Trophoblast cell (in vitro differentiated cells and primary cell): Measurements from ENCODE around the gene NFX1.

Experiments used
- DNase-seq, 2 donors: peaks; one replicate each; pipeline ENCODE4 v3.0.0-alpha.2; 2016
- H2AFZ ChIP-seq: 2 replicates; pipeline ENCODE4 v1.6.1; 2013; ENCODE audit warnings: low read length, moderate library complexity, mild to moderate bottlenecking; ENCODE audit not compliant: insufficient read depth, poor library complexity
- H2AK5ac ChIP-seq: 2 replicates; pipeline ENCODE4 v1.6.1; 2013; ENCODE audit warnings: mild to moderate bottlenecking, low read length
- H2BK120ac ChIP-seq: 2 replicates; pipeline ENCODE4 v1.6.1; 2013; ENCODE audit warnings: low read length, mild to moderate bottlenecking, moderate library complexity; ENCODE audit not compliant: insufficient read depth, poor library complexity
- H2BK12ac ChIP-seq: 2 replicates; pipeline ENCODE4 v1.6.1; 2013; ENCODE audit warnings: mild to moderate bottlenecking, low read length, moderate library complexity
- H2BK5ac ChIP-seq: 2 replicates; pipeline ENCODE4 v1.6.1; 2013; ENCODE audit warnings: low read length, low read depth, moderate library complexity, mild to moderate bottlenecking; ENCODE audit not compliant: poor library complexity
- H3K14ac ChIP-seq: 2 replicates; pipeline ENCODE4 v1.6.1; 2013; ENCODE audit warnings: mild to moderate bottlenecking, low read length
- H3K18ac ChIP-seq: 2 replicates; pipeline ENCODE4 v1.6.1; 2013; ENCODE audit warnings: mild to moderate bottlenecking, low read length
- H3K23ac ChIP-seq: 2 replicates; pipeline ENCODE4 v1.6.1; 2013; ENCODE audit warnings: low read length
- H3K27ac ChIP-seq: 2 replicates; pipeline ENCODE4 v1.5.1; 2013; ENCODE audit warnings: low read depth, mild to moderate bottlenecking, inconsistent platforms, low read length, moderate library complexity
- H3K27me3 ChIP-seq: 2 replicates; pipeline ENCODE4 v1.6.1; 2013; ENCODE audit warnings: inconsistent platforms, mild to moderate bottlenecking, low read length, moderate library complexity; ENCODE audit not compliant: insufficient read depth
- H3K36me3 ChIP-seq, 2 experiments: 1 replicate in 1 of 2; 2 replicates in 1 of 2; pipeline ENCODE4 v1.6.1; 2013; ENCODE audit warnings: low read length in 2 of 2, mild to moderate bottlenecking in 2 of 2, moderate library complexity in 1 of 2; ENCODE audit not compliant: insufficient read depth in 2 of 2, control insufficient read depth in 1 of 2
- H3K4ac ChIP-seq: 2 replicates; pipeline ENCODE4 v1.6.1; 2013; ENCODE audit warnings: low read depth, mild to moderate bottlenecking, low read length, moderate library complexity
- H3K4me1 ChIP-seq, 2 experiments: 1 replicate in 1 of 2; 2 replicates in 1 of 2; pipeline ENCODE4 v1.6.1; 2013; ENCODE audit warnings: low read length in 2 of 2, mild to moderate bottlenecking in 2 of 2, moderate library complexity in 1 of 2; ENCODE audit not compliant: insufficient read depth in 2 of 2, control insufficient read depth in 1 of 2
- H3K4me2 ChIP-seq: 2 replicates; pipeline ENCODE4 v1.6.1; 2013; ENCODE audit warnings: inconsistent platforms, mild to moderate bottlenecking, low read length, moderate library complexity
- H3K4me3 ChIP-seq: 2 replicates; pipeline ENCODE4 v1.5.1; 2013; ENCODE audit warnings: mild to moderate bottlenecking, low read depth, low read length, inconsistent platforms
- H3K79me1 ChIP-seq: one replicate; pipeline ENCODE4 v1.6.1; 2013; ENCODE audit warnings: low read length
- H3K79me2 ChIP-seq: 2 replicates; pipeline ENCODE4 v1.6.1; 2013; ENCODE audit warnings: low read length, mild to moderate bottlenecking; ENCODE audit not compliant: control insufficient read depth, insufficient read depth, poor library complexity
- H3K9ac ChIP-seq: 2 replicates; pipeline ENCODE4 v1.6.1; 2013; ENCODE audit warnings: mild to moderate bottlenecking, low read length
- H3K9me3 ChIP-seq: 2 replicates; pipeline ENCODE4 v1.6.1; 2013; ENCODE audit warnings: low read depth, mild to moderate bottlenecking, control low read depth, inconsistent platforms, low read length; ENCODE audit not compliant: insufficient read depth
- H4K12ac ChIP-seq: 2 replicates; pipeline ENCODE4 v1.6.1; 2013; ENCODE audit warnings: low read depth, mild to moderate bottlenecking, low read length, moderate library complexity
- H4K8ac ChIP-seq: 2 replicates; pipeline ENCODE4 v1.6.1; 2013; ENCODE audit warnings: low read depth, mild to moderate bottlenecking, low read length, moderate library complexity
- H4K91ac ChIP-seq: one replicate; pipeline ENCODE4 v1.6.1; 2013; ENCODE audit warnings: low read depth, mild to moderate bottlenecking, low read length, moderate library complexity
- WGBS: extraction: QIAGEN DNeasy Blood & Tissue Kit; methylation state at CpG from one replicate; pipeline ENCODE4 v1.1.7; 2013; ENCODE audit warnings: missing lambda C conversion rate; ENCODE audit not compliant: insufficient read length, insufficient coverage; ENCODE audit errors: extremely low coverage; 5-methylcytosine and 5-hydroxymethylcytosine counted together

NFX1 gene

DNA sequence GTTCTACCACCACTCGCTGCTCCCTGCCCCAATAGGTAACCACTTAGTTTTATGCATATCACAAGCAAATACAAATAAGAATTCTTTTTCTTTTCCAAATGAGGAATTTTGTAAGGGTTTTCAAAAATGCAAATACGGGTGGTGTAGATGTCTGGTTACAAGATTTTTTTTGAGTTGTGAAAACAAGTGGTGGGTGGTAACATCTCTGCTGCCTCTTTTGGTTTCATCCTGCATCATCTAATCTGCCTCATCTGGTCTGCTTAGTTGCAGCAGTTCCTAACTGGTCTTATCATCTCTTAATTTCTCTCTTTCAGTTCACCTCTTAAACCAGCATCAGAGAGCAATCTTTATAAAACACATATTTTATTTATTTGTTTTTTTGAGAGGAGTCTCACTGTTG lies 5.3 kb downstream of the NFX1 start:
- no peak overlapping the region for H2BK120ac ChIP-seq
- peaks cover 5% of the 10 kb centered on the region for H3K79me2 ChIP-seq
- H4K91ac ChIP-seq: no peak overlapping the region
- no peak overlapping the region for H2BK5ac ChIP-seq
- H2AK5ac ChIP-seq: no peak overlapping the region
- WGBS: no CpG with 5 or more reads among the region's 2 CpGs
- no peak overlapping the region for H3K27ac ChIP-seq
- no peak for DNase-seq
- H2BK12ac ChIP-seq: no peak overlapping the region
- H3K36me3 ChIP-seq: peaks cover 20 to 37% of the 10 kb centered on the region in 2 experiments
- H4K12ac ChIP-seq: no peak overlapping the region
- H3K4me3 ChIP-seq: no peak overlapping the region
- H3K9ac ChIP-seq: no peak overlapping the region
- no peak overlapping the region for H3K4ac ChIP-seq
- H3K9me3 ChIP-seq: no peaks in the 10 kb centered on the region
- H3K27me3 ChIP-seq: no peaks in the 10 kb centered on the region
- no peak overlapping the region for H3K14ac ChIP-seq
- no peak overlapping the region for H3K4me2 ChIP-seq
- no peak overlapping the region for H4K8ac ChIP-seq
- peaks cover 0 to 3% of the 10 kb centered on the region in 2 experiments for H3K4me1 ChIP-seq
- no peak overlapping the region for H3K18ac ChIP-seq
- no peak overlapping the region for H3K23ac ChIP-seq
- peaks cover 3% of the 10 kb centered on the region for H3K79me1 ChIP-seq
- no peak overlapping the region for H2AFZ ChIP-seq

DNA sequence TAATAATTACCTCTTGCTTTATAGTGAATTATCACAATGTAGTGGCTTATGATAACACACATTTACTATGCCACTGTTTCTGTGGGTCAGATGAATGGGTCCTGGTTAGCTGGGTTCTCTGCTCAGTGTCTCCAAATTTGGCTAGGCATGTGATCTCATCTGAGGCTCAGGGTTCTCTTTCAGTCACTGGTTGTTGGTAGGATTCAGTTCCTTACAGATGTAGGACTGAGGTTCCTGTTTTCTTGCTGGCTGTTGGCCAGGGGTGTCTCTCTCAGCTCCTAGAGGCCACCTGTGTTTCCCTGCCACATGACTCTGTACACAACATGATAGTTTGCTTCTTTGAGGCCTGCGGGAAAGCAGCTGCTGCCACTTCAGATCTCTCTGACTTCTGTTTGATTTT lies 7.1 kb downstream of the NFX1 start:
- no peak overlapping the region for H3K14ac ChIP-seq
- H2BK120ac ChIP-seq: no peak overlapping the region
- H3K79me2 ChIP-seq: no peaks in the 10 kb centered on the region
- H2BK12ac ChIP-seq: no peak overlapping the region
- no peak overlapping the region for H3K27ac ChIP-seq
- H3K4me3 ChIP-seq: no peak overlapping the region
- no peak overlapping the region for H2AFZ ChIP-seq
- H4K12ac ChIP-seq: no peak overlapping the region
- no peaks in the 10 kb centered on the region for H3K4me1 ChIP-seq
- H3K79me1 ChIP-seq: no peaks in the 10 kb centered on the region
- H3K4ac ChIP-seq: peak overlapping the region; percentile 14
- no peak overlapping the region for H4K91ac ChIP-seq
- no peak overlapping the region for H3K18ac ChIP-seq
- H3K27me3 ChIP-seq: no peaks in the 10 kb centered on the region
- H3K4me2 ChIP-seq: no peak overlapping the region
- H3K36me3 ChIP-seq: peaks cover 23 to 44% of the 10 kb centered on the region in 2 experiments
- DNase-seq: peak in 1 of 2 donors; percentile 11
- H2BK5ac ChIP-seq: no peak overlapping the region
- no CpG with 5 or more reads among the region's 1 CpG for WGBS
- H3K9ac ChIP-seq: no peak overlapping the region
- H3K23ac ChIP-seq: no peak overlapping the region
- H4K8ac ChIP-seq: no peak overlapping the region
- no peaks in the 10 kb centered on the region for H3K9me3 ChIP-seq
- no peak overlapping the region for H2AK5ac ChIP-seq

DNA sequence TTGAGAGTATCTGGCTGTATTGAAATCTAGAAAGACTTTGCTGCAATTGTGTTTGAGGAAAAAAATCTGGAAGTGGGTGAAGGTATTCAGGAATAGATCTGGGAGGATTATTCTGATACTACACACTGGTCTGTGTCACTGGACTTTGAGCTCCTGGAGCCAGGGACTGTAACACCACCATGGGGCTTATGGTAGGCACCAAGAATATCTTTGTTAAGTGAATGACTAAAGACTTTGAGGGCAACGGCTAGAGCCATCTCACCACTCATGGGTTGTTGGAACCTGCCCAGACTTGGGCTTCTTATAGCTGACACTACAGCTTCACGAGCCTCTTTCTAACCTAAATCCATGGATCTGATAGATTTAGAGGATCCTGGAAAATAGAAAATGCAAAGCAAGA lies 10.2 kb downstream of the NFX1 start:
- H4K12ac ChIP-seq: no peak overlapping the region
- no peaks in the 10 kb centered on the region for H3K4me1 ChIP-seq
- H4K8ac ChIP-seq: no peak overlapping the region
- H3K27me3 ChIP-seq: no peaks in the 10 kb centered on the region
- no peak overlapping the region for H3K4ac ChIP-seq
- no peak for DNase-seq
- no peak overlapping the region for H4K91ac ChIP-seq
- no peak overlapping the region for H3K9ac ChIP-seq
- H3K36me3 ChIP-seq: peaks cover 24 to 50% of the 10 kb centered on the region in 2 experiments
- no peak overlapping the region for H3K14ac ChIP-seq
- H3K27ac ChIP-seq: no peak overlapping the region
- no peak overlapping the region for H3K4me3 ChIP-seq
- H2BK120ac ChIP-seq: no peak overlapping the region
- H3K79me2 ChIP-seq: no peaks in the 10 kb centered on the region
- H3K18ac ChIP-seq: no peak overlapping the region
- no peak overlapping the region for H3K23ac ChIP-seq
- no peak overlapping the region for H2AFZ ChIP-seq
- no peaks in the 10 kb centered on the region for H3K9me3 ChIP-seq
- H2BK12ac ChIP-seq: no peak overlapping the region
- no peaks in the 10 kb centered on the region for H3K79me1 ChIP-seq
- H2AK5ac ChIP-seq: no peak overlapping the region
- no peak overlapping the region for H2BK5ac ChIP-seq
- H3K4me2 ChIP-seq: no peak overlapping the region
- no CpG with 5 or more reads among the region's 2 CpGs for WGBS

DNA sequence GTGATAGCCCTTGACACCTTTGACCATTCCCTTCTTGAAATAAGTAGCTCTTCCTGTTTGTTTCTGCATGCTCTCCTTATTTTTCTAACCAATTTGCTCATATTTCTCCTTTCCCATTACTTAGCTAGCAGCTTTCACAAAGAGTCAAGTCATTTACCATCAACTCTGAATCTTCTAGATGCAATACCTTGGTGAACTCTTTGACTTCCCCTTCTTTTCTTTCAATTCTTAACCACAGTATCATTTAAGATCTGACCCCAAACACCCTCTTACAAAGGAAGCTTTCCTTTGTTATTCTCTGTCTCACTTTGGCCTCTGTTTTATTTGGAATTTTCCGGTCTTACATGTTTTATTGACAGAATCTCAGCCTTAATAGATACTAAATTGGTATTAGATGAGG lies 14.0 kb downstream of the NFX1 start:
- Histone ChIP-seq H3K9ac (no peak overlapping the region), H3K4ac (no peak overlapping the region), H3K27ac (no peak overlapping the region), H3K79me1 (no peaks in the 10 kb centered on the region), H3K23ac (no peak overlapping the region), H3K4me1 (peaks cover 0 to 5% of the 10 kb centered on the region in 2 experiments), H3K27me3 (no peaks in the 10 kb centered on the region), H3K4me2 (no peak overlapping the region), H3K18ac (no peak overlapping the region), H3K9me3 (no peaks in the 10 kb centered on the region), H2BK12ac (no peak overlapping the region), H3K79me2 (no peaks in the 10 kb centered on the region), H3K14ac (no peak overlapping the region), H2AK5ac (no peak overlapping the region), H4K12ac (no peak overlapping the region), H3K36me3 (peaks cover 25 to 57% of the 10 kb centered on the region in 2 experiments), H3K4me3 (no peak overlapping the region), H2AFZ (no peak overlapping the region), H4K8ac (no peak overlapping the region), H2BK5ac (no peak overlapping the region), H4K91ac (no peak overlapping the region), H2BK120ac (no peak overlapping the region)
- WGBS: no CpG with 5 or more reads among the region's 1 CpG
- DNase-seq: no peak
